AG04450 (cell line): ENCODE results near the gene HEXIM1. TPM values are rescaled to one million over a fixed set of nuclear protein-coding genes. Genes with fewer than 3 reads are reported as not detected.

Experiments
- CTCF ChIA-PET: fragments of 300-600, 350-600 bp; formaldehyde crosslinking; extraction: SDS; loops from one replicate; lab custom pipeline; 2022; ENCODE audit warnings: antibody characterized with exemption, inconsistent platforms; lab: Charles Lee
- POLR2A ChIA-PET: fragments of 350-600 bp; formaldehyde crosslinking; extraction: SDS; loops from one replicate; lab custom pipeline; 2021; ENCODE audit warnings: antibody characterized with exemption, inconsistent platforms; lab: Yijun Ruan, JAX
- DNase-seq: peaks from one replicate; pipeline ENCODE4 v3.0.0-alpha.2; 2011; ENCODE audit warnings: low read depth, low spot score
- H3K27ac ChIP-seq: one replicate; pipeline ENCODE4 v1.5.1; 2012; ENCODE audit warnings: low read depth, low read length, control low read depth
- H3K27me3 ChIP-seq: one replicate; pipeline ENCODE4 v1.6.0; 2012; ENCODE audit warnings: low read length; ENCODE audit not compliant: control insufficient read depth, insufficient read depth
- H3K4me3 ChIP-seq: 2 replicates; pipeline ENCODE4 v1.5.1; 2011; ENCODE audit warnings: mild to moderate bottlenecking, low read depth, low read length, control low read depth
- H3K9me3 ChIP-seq: 2 replicates; pipeline ENCODE4 v1.5.1; 2012; ENCODE audit warnings: low read length; ENCODE audit not compliant: control insufficient read depth, insufficient read depth
- CTCF ChIP-seq: IDR thresholded peaks from 2 replicates; pipeline ENCODE4 v1.5.1; 2011; ENCODE audit warnings: low read depth, low read length, control low read depth, inconsistent platforms
- polyA plus RNA-seq: library from polyadenylated mRNA; depleted of rRNA; stranded (reverse); fragments of >200 nt; gene quantifications from 2 replicates; pipeline ENCODE4 v1.2.3, GENCODE V29; 2011

Gene HEXIM1
- polyA plus RNA-seq, 1 experiment = 13.2 TPM

- H3K27ac ChIP-seq = no peak overlapping the region
- no peaks in the 10 kb centered on the region; the same call in 1 of the 2 replicates for H3K9me3 ChIP-seq
- no peak for TF ChIP-seq CTCF
- ChIA-PET CTCF (interaction anchor here (1.4 to 4.8 kb wide), 2 partner anchors 28 to 34 kb away, joined by 3 to 42 read pairs; partner anchors contain the start of gene ACBD4), POLR2A (interaction anchor here (5.4 kb wide), 1 partner anchor 19 kb away, joined by 73 read pairs; the partner anchor contains the start of gene HEXIM1)
- DNase-seq = no peak
- H3K27me3 ChIP-seq = no peaks in the 10 kb centered on the region
- H3K4me3 ChIP-seq = no peak overlapping the region
These were observed 20.9 kb downstream of the HEXIM1 start for GRCh38 chr17:45168991-45169752.

- TF ChIP-seq CTCF = no peak
- POLR2A ChIA-PET = interaction anchor here (0.8 to 5.4 kb wide), 3 partner anchors 9 to 35 kb away, joined by 4 to 73 read pairs (median 34); partner anchors contain the start of genes ACBD4, HEXIM1 and HEXIM2
- H3K4me3 ChIP-seq = no peak overlapping the region
- CTCF ChIA-PET = interaction anchor here (1.9 to 4.8 kb wide), 2 partner anchors 27 to 35 kb away, joined by 9 to 42 read pairs; partner anchors contain the start of gene ACBD4
- H3K27me3 ChIP-seq = no peaks in the 10 kb centered on the region
- no peaks in the 10 kb centered on the region; the same call in 1 of the 2 replicates for H3K9me3 ChIP-seq
- DNase-seq = no peak
- peak overlapping the region; percentile 75 for H3K27ac ChIP-seq
These were observed 22.1 kb downstream of the HEXIM1 start for GRCh38 chr17:45170280-45170930.

- H3K27me3 ChIP-seq = no peaks in the 10 kb centered on the region
- H3K4me3 ChIP-seq = no peak overlapping the region; the same call in 1 of the 2 replicates
- ChIA-PET POLR2A (interaction anchor here (0.6 to 5.4 kb wide), 5 partner anchors 9 to 35 kb away, joined by 3 to 73 read pairs (median 4); partner anchors contain the start of genes ACBD4, HEXIM1 and HEXIM2), CTCF (interaction anchor here (1.9 to 4.8 kb wide), 2 partner anchors 27 to 35 kb away, joined by 9 to 42 read pairs; partner anchors contain the start of gene ACBD4)
- DNase-seq = no peak
- H3K9me3 ChIP-seq = no peaks in the 10 kb centered on the region; the same call in 1 of the 2 replicates
- TF ChIP-seq CTCF = no peak
- peak overlapping the region; percentile 75 for H3K27ac ChIP-seq
These were observed 22.7 kb downstream of the HEXIM1 start for GRCh38 chr17:45170931-45171337.

GRCh38 chr17:45171338-45172231, 23.3 kb downstream of the HEXIM1 start:
- no peak for DNase-seq
- H3K4me3 ChIP-seq = peak overlapping the region; percentile 7; the same call in 1 of the 2 replicates
- no peak for TF ChIP-seq CTCF
- H3K27me3 ChIP-seq = no peaks in the 10 kb centered on the region
- no peaks in the 10 kb centered on the region; the same call in 1 of the 2 replicates for H3K9me3 ChIP-seq
- POLR2A ChIA-PET = interaction anchor here (0.6 to 5.4 kb wide), 5 partner anchors 8 to 36 kb away, joined by 3 to 73 read pairs (median 4); partner anchors contain the start of genes ACBD4, HEXIM1 and HEXIM2
- CTCF ChIA-PET = interaction anchor here (0.5 to 4.8 kb wide), 4 partner anchors 26 to 205 kb away, joined by 3 to 42 read pairs (median 16); partner anchors contain the start of gene ACBD4
- H3K27ac ChIP-seq = peak overlapping the region; percentile 75
